KOPT-K1 (cell line): ENCODE results near the gene ELK3.

Source experiments
- H3K27ac ChIP-seq: fragments of 200-600 bp; sonication (generic); 2 replicates; pipeline ENCODE4 v1.5.1; 2016; ENCODE audit warnings: antibody characterized with exemption, mild to moderate bottlenecking, low read depth, low read length; ENCODE audit not compliant: poor library complexity, severe bottlenecking
- H3K36me3 ChIP-seq: fragments of 200-600 bp; sonication (generic); 2 replicates; pipeline ENCODE4 v1.5.1; 2017; ENCODE audit warnings: antibody characterized with exemption, mild to moderate bottlenecking, low read length, moderate library complexity; ENCODE audit not compliant: insufficient read depth
- H3K9me3 ChIP-seq: fragments of 200-600 bp; sonication (generic); 2 replicates; pipeline ENCODE4 v1.5.1; 2017; ENCODE audit warnings: antibody characterized with exemption, low read length, mild to moderate bottlenecking; ENCODE audit not compliant: insufficient read depth, poor library complexity, severe bottlenecking

Gene ELK3

GRCh38 chr12:96265400-96265799 is 71.2 kb downstream of the ELK3 start:
- peaks cover 34% of the 10 kb centered on the region for H3K36me3 ChIP-seq
- no peak overlapping the region for H3K27ac ChIP-seq
- no peaks in the 10 kb centered on the region for H3K9me3 ChIP-seq

GRCh38 chr12:96265836-96266235 is 71.7 kb downstream of the ELK3 start:
- Histone ChIP-seq H3K36me3 (peaks cover 39% of the 10 kb centered on the region), H3K27ac (no peak overlapping the region), H3K9me3 (no peaks in the 10 kb centered on the region)

DNA sequence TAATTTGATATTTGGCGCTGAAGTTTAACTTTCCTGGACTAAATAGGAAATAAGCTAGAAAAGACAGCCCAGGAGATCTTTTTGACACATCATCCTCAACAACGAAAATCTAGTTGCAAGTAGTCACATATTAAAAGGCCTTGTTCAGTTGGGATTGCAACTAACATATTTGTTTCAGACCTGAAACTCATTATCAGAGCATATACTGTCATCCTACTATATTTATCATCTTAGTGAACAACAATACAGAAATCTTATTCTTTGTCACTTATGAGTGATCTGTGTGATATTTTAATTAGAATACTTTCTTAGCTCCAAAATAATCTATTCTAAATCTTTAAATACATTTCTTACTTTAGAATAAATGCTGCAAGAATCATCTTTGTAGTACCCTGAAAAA is 72.1 kb downstream of the ELK3 start:
- Histone ChIP-seq H3K27ac (no peak overlapping the region), H3K9me3 (no peaks in the 10 kb centered on the region), H3K36me3 (peaks cover 43% of the 10 kb centered on the region)

- Histone ChIP-seq H3K9me3 (no peaks in the 10 kb centered on the region), H3K36me3 (peaks cover 42% of the 10 kb centered on the region), H3K27ac (no peak overlapping the region)
Observed at GRCh38 chr12:96271469-96272199, 77.5 kb downstream of the ELK3 start.

DNA sequence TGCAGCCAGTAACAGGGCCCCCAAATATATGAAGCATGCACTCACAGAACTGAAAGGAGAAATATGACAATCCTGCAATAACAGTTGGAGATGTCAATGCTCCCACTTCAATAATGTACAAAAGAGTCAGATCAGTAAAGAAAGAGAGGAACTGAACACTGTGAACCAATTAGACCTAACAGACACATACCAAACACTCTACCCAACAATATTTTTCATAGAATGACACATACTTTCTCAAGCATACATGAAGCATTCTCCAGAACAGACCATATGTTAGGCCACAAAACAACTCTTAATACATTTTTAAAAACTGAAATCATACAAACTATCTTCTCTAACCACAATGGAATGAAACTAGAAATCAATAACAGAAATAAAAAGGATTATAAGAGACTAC is 80.2 kb downstream of the ELK3 start:
- Histone ChIP-seq H3K36me3 (peaks cover 56% of the 10 kb centered on the region), H3K9me3 (no peaks in the 10 kb centered on the region), H3K27ac (no peak overlapping the region)

DNA sequence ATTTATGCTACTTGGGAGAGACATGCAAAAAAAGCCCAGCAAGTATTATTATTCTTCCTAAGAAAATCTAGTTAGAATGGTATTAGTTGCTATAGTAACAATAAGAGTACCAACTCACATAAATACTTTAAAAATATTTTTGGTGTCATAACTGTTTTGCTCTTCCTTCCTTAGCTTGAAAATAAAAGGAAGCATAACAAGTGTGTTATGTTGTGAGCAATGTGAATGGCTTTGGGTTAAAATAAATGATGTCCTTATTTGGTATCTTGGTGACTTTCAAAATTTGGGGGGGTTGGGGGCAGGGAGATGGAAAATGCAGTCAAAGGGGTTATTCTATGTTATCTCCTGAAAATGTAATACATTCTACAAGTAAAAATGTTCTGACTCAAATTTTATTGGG is 91.0 kb downstream of the ELK3 start:
- Histone ChIP-seq H3K36me3 (peaks cover 93% of the 10 kb centered on the region), H3K27ac (no peak overlapping the region)

DNA sequence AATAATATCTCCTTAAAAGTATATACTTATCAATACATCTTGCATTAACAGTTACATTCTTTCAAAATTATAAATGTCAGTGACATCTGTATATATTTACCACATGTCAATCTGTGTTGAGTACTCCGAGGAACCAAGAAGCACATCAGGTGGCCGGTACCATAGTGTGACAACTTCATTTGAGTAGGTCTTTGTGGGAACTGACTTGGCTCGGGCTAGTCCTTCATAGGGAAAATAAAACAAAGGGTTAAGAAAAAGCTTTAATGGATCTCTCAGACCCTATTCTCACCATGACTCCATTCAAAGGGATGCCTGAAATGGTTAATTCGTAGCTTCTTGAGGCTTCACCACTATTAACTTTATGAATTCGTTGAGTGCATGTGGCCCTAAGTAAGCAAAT is 94.9 kb downstream of the ELK3 start:
- Histone ChIP-seq H3K27ac (no peak overlapping the region), H3K9me3 (no peaks in the 10 kb centered on the region), H3K36me3 (peaks cover 83% of the 10 kb centered on the region)

More for the DNA sequence above, 91.0 kb downstream of the ELK3 start:
- no peaks in the 10 kb centered on the region for H3K9me3 ChIP-seq

DNA sequence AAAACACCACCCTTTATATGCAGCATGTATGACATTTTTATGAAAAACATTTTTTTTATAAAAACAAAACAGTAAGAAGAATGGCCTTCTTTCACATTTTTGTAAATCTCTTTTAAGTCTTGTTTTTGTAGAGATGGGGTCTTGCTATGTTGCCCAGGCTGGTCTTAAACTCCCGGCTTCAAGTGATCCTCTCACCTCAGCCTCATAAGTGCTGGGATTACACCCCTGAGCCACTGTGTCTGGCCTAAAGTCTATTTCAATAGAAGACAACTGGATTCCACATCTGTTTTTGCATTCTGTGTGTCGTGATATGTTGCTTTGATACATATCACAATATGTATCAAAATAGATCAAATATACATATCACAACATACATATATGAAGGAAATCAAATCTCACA is 98.9 kb downstream of the ELK3 start:
- H3K9me3 ChIP-seq, result peaks cover 5% of the 10 kb centered on the region
- H3K36me3 ChIP-seq, result peaks cover 83% of the 10 kb centered on the region
- no peak overlapping the region for H3K27ac ChIP-seq

GRCh38 chr12:96294831-96295230 is 100.7 kb downstream of the ELK3 start:
- Histone ChIP-seq H3K9me3 (peaks cover 5% of the 10 kb centered on the region), H3K36me3 (peaks cover 73% of the 10 kb centered on the region), H3K27ac (no peak overlapping the region)

- peaks cover 77% of the 10 kb centered on the region for H3K36me3 ChIP-seq
Observed at GRCh38 chr12:96295532-96296160, 101.5 kb downstream of the ELK3 start.

GRCh38 chr12:96297504-96297903 is 103.3 kb downstream of the ELK3 start:
- Histone ChIP-seq H3K27ac (no peak overlapping the region), H3K36me3 (peaks cover 60% of the 10 kb centered on the region)

More at GRCh38 chr12:96295532-96296160, 101.5 kb downstream of the ELK3 start:
- H3K27ac ChIP-seq, result no peak overlapping the region
- peaks cover 5% of the 10 kb centered on the region for H3K9me3 ChIP-seq

DNA sequence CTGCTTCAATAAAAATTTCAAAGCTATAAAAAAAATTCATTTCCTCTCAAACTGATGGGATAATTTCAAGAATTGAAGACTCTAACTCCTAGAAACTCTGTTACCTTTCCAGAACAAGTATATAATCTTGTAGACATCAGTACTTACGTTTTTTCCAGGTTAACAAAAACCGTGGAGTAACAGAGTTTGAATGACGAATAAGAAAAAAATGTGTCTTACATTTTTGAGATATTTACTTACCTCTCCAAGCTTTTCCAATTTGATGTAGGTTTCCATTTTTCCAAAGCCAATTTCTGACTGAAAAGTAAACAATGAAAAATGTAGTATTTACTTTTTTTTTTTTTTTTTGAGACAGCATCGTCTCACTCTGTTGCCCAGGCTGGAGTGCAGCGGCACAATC is 105.9 kb downstream of the ELK3 start:
- no peaks in the 10 kb centered on the region for H3K9me3 ChIP-seq
- peaks cover 39% of the 10 kb centered on the region for H3K36me3 ChIP-seq
- no peak overlapping the region for H3K27ac ChIP-seq

More at GRCh38 chr12:96297504-96297903, 103.3 kb downstream of the ELK3 start:
- H3K9me3 ChIP-seq, result peaks cover 5% of the 10 kb centered on the region

GRCh38 chr12:96301732-96302131 is 107.6 kb downstream of the ELK3 start:
- H3K27ac ChIP-seq, result no peak overlapping the region
- no peaks in the 10 kb centered on the region for H3K9me3 ChIP-seq
- peaks cover 23% of the 10 kb centered on the region for H3K36me3 ChIP-seq

- Histone ChIP-seq H3K27ac (no peak overlapping the region), H3K36me3 (peaks cover 17% of the 10 kb centered on the region), H3K9me3 (no peaks in the 10 kb centered on the region)
Observed at GRCh38 chr12:96302687-96303310, 108.6 kb downstream of the ELK3 start.

DNA sequence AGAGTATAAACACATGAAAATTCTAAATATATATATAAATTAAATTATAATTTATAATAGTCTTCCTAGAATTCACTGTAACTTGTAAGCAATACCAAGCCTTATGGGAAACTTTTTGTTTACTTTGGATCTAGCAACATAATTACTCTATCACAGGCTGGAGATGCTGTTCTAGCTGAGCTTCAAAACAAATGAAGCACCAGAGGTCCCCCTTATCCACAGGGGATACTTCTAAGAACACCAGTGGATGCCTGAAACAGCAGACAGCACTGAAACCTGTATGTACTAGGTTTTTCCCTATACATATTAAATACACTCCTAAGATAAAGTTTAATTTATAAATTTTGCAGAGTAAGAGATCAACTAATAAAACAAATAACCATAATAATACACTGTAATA is 109.5 kb downstream of the ELK3 start:
- Histone ChIP-seq H3K9me3 (no peaks in the 10 kb centered on the region), H3K36me3 (peaks cover 22% of the 10 kb centered on the region), H3K27ac (no peak overlapping the region)
